Gastrocnemius medialis (tissue), 4 donors: ENCODE results near the gene GDPD5. TPM values are rescaled to one million over a fixed set of nuclear protein-coding genes. Genes with fewer than 3 reads are reported as not detected.

Experiments
- ATAC-seq, 2 donors: fragments of 150-250 bp; one replicate each; pipeline ENCODE4 v1.9.1; 2016
- DNase-seq, 2 donors: peaks; one replicate each; pipeline ENCODE4 v3.0.0-alpha.2; 2019
- H3K27ac ChIP-seq, 4 donors: fragments of 200-600 bp; sonication (generic); 1 replicate in 1 of 4; 2 replicates in 3 of 4; pipeline ENCODE4 v1.5.1; 2016 to 2018; ENCODE audit warnings: mild to moderate bottlenecking in 2 of 4, moderate library complexity in 1 of 4
- H3K27me3 ChIP-seq, 3 donors: fragments of 200-600 bp; sonication (generic) in 2 of 3; 1 replicate in 1 of 3; 2 replicates in 2 of 3; pipeline versions ENCODE4 v1.5.1 to v1.6.0; 2016 to 2019; ENCODE audit warnings: mild to moderate bottlenecking in 1 of 3, moderate library complexity in 1 of 3
- H3K36me3 ChIP-seq, 2 donors: fragments of 200-600 bp; sonication (generic) in 1 of 2; one replicate each; pipeline ENCODE4 v1.5.1; 2017 to 2018
- H3K4me1 ChIP-seq, 2 donors: fragments of 200-600 bp; sonication (generic) in 1 of 2; one replicate each; pipeline ENCODE4 v1.5.1; 2016 to 2017; ENCODE audit warnings: mild to moderate bottlenecking in 2 of 2
- H3K4me3 ChIP-seq, 4 donors: fragments of 200-600 bp; sonication (generic) in 3 of 4; 1 replicate in 1 of 4; 2 replicates in 3 of 4; pipeline ENCODE4 v1.5.1; 2016 to 2019; ENCODE audit warnings: mild to moderate bottlenecking in 2 of 4
- H3K9me3 ChIP-seq, 3 donors: fragments of 200-600 bp; sonication (generic) in 2 of 3; 1 replicate in 1 of 3; 2 replicates in 2 of 3; pipeline ENCODE4 v1.5.1; 2016 to 2019
- CTCF ChIP-seq, 5 experiments: fragments of 450-650 bp in 3 of 5; fragments of 200-600 bp in 2 of 5; sonication (generic) in 2 of 5; IDR thresholded peaks in 4 of 5; conservative IDR thresholded peaks in 1 of 5; 1 replicate in 4 of 5; 2 replicates in 1 of 5; pipeline ENCODE4 v1.5.1; 2016 to 2019; ENCODE audit warnings: antibody characterized with exemption in 5 of 5, mild to moderate bottlenecking in 3 of 5, moderate library complexity in 3 of 5
- POLR2A ChIP-seq, 2 donors: fragments of 450-650 bp; IDR thresholded peaks; one replicate each; pipeline ENCODE4 v1.6.1; 2017; ENCODE audit warnings: antibody characterized with exemption in 2 of 2, mild to moderate bottlenecking in 2 of 2, moderate library complexity in 2 of 2
- in situ Hi-C, 4 donors: fragments of 200-750 bp; cut with MboI; loops; one replicate each; pipeline versions ENCODE4 v1.15.0 to v1.8.0; 2017; ENCODE audit warnings: low sequenced_read_pairs in 4 of 4
- intact Hi-C: fragments of 100-400 bp; cut with DNase I; formaldehyde crosslinking; loops from one replicate; pipeline ENCODE4 v1.15.1; 2023; ENCODE audit warnings: low total_unique reads
- total RNA-seq, 4 donors: library from RNA; depleted of rRNA; stranded (reverse); fragments of >200 nt; gene quantifications; one replicate each; pipeline versions ENCODE4 v1.1.0 to v1.2.3, GENCODE V29; 2016

Gene GDPD5
- total RNA-seq, 4 donors from 2014 or later = 5.6 to 12.6 (median 11.2) TPM

GRCh38 chr11:75542088-75542438, 16.3 kb upstream of the GDPD5 start:
- no peak for TF ChIP-seq POLR2A (IDR thresholded peaks at IDR 0.05)
- TF ChIP-seq CTCF (IDR thresholded peaks at IDR 0.05 in 4 of 5, conservative IDR thresholded peaks at IDR 0.05 in 1 of 5) = no peak

GRCh38 chr11:75541193-75542087, 15.7 kb upstream of the GDPD5 start:
- Histone ChIP-seq H3K27me3 (no peaks in the 10 kb centered on the region), H3K27ac (no peak overlapping the region), H3K9me3 (no peaks in the 10 kb centered on the region), H3K36me3 (no peaks in the 10 kb centered on the region), H3K4me3 (no peak overlapping the region), H3K4me1 (no peaks in the 10 kb centered on the region)
- intact Hi-C loops = no loop called here
- TF ChIP-seq CTCF (IDR thresholded peaks at IDR 0.05 in 4 of 5, conservative IDR thresholded peaks at IDR 0.05 in 1 of 5) = no peak
- no peak for TF ChIP-seq POLR2A (IDR thresholded peaks at IDR 0.05)
- ATAC-seq (no peak), DNase-seq (no peak)
- in situ Hi-C loops = loop anchor here in 3 of 4 donors (10.0 to 25.0 kb wide), 2 partner anchors 163 to 254 kb away; no protein-coding TSS in a partner anchor

More at GRCh38 chr11:75542088-75542438, 16.3 kb upstream of the GDPD5 start:
- intact Hi-C loops = no loop called here
- ATAC-seq (no peak), DNase-seq (no peak)
- no peak overlapping the region for H3K4me3 ChIP-seq
- in situ Hi-C loops = loop anchor here in 3 of 4 donors (10.0 to 25.0 kb wide), 2 partner anchors 163 to 255 kb away; no protein-coding TSS in a partner anchor
- no peaks in the 10 kb centered on the region for H3K4me1 ChIP-seq
- H3K27me3 ChIP-seq = no peaks in the 10 kb centered on the region
- H3K27ac ChIP-seq = no peak overlapping the region
- H3K36me3 ChIP-seq = no peaks in the 10 kb centered on the region
- no peaks in the 10 kb centered on the region for H3K9me3 ChIP-seq

- intact Hi-C loops (no loop called here), in situ Hi-C loops (loop anchor here in 3 of 4 donors (10.0 to 25.0 kb wide), 3 partner anchors 165 to 255 kb away; no protein-coding TSS in a partner anchor)
- Histone ChIP-seq H3K9me3 (no peaks in the 10 kb centered on the region), H3K4me3 (no peak overlapping the region), H3K27ac (no peak overlapping the region), H3K4me1 (no peaks in the 10 kb centered on the region), H3K36me3 (no peaks in the 10 kb centered on the region), H3K27me3 (no peaks in the 10 kb centered on the region)
- TF ChIP-seq POLR2A (IDR thresholded peaks at IDR 0.05) (no peak), CTCF (IDR thresholded peaks at IDR 0.05 in 4 of 5, conservative IDR thresholded peaks at IDR 0.05 in 1 of 5) (no peak)
- ATAC-seq (no peak), DNase-seq (no peak)
Observed at GRCh38 chr11:75539459-75540334, 14.0 kb upstream of the GDPD5 start.

GRCh38 chr11:75538150-75538942, 12.6 kb upstream of the GDPD5 start:
- H3K4me3 ChIP-seq = no peak overlapping the region
- no peaks in the 10 kb centered on the region for H3K9me3 ChIP-seq
- TF ChIP-seq POLR2A (IDR thresholded peaks at IDR 0.05) = no peak
- H3K27ac ChIP-seq = no peak overlapping the region
- no peaks in the 10 kb centered on the region for H3K4me1 ChIP-seq
- in situ Hi-C loops (loop anchor here in 3 of 4 donors (10.0 to 25.0 kb wide), 2 partner anchors 251 to 254 kb away; no protein-coding TSS in a partner anchor), intact Hi-C loops (no loop called here)
- no peaks in the 10 kb centered on the region for H3K27me3 ChIP-seq
- DNase-seq (no peak), ATAC-seq (no peak)
- H3K36me3 ChIP-seq = no peaks in the 10 kb centered on the region
